Esophagus muscularis mucosa (tissue), 3 donors: ENCODE results near the gene GJC1.

Source experiments
- CTCF ChIP-seq, 3 experiments: fragments of 200-600 bp in 2 of 3; fragments of 450-650 bp in 1 of 3; sonication (generic) in 2 of 3; IDR thresholded peaks; one replicate each; pipeline ENCODE4 v1.5.1; 2017 to 2019; ENCODE audit warnings: antibody characterized with exemption in 3 of 3, mild to moderate bottlenecking in 2 of 3, moderate library complexity in 1 of 3
- POLR2A ChIP-seq: fragments of 450-650 bp; IDR thresholded peaks from one replicate; pipeline ENCODE4 v1.6.1; 2017; ENCODE audit warnings: antibody characterized with exemption, moderate library complexity, mild to moderate bottlenecking, low read depth
- POLR2AphosphoS5 ChIP-seq, 2 donors: sonication (generic); formaldehyde crosslinking; IDR thresholded peaks; one replicate each; pipeline ENCODE4 v1.6.1; 2017; ENCODE audit warnings: antibody characterized with exemption in 2 of 2

DNA sequence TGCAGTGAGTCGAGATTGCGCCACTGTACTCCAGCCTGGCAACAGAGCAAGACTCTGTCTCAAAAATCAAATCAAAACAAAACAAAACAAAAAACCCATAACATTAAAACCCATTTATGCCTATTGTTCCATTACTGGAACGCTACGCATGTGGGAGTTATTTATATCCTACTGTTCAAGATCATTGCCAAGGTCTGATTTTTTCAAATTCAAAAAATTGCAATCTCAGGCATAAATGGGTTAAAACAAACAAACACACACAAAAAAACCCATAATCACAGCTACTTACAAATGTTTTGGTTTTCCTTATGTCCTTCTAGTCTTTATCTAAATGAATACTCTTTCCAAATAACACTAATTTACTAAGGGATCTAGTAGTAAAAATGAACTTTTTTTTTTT lies 17.8 kb downstream of the GJC1 start:
- TF ChIP-seq CTCF (IDR thresholded peaks at IDR 0.05) (no peak), POLR2A (no peak), POLR2AphosphoS5 (IDR thresholded peaks at IDR 0.05) (no peak)
